ENCODE results near the gene SLC10A4. TPM values are rescaled to one million over a fixed set of nuclear protein-coding genes. Genes with fewer than 3 reads are reported as not detected.

The SLC10A4 gene
- total RNA-seq, 4 donors from 2014 or later, result 0.38 TPM; not detected in 3

DNA sequence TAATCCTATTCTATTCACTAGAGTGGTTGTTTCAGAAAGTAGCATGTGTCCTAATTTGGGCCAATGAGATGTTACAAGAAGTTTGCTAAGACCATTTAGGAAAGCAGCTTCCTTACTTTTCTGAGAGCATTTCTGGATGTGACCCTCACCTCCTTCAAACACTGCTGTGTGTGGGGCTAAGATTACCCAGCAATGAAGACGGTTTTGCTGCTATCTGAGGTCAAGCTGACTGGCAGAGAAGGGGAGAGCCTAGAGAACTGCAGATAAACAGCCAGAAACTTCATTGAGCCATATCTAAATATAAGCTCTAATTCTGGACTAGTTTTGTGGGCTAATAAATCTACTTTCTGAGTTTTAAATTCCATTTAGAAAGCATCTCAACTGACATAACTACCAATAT, 43.3 kb downstream of the SLC10A4 start:
- no peak for DNase-seq
- TF ChIP-seq POLR2A (IDR thresholded peaks at IDR 0.05), result no peak
- TF ChIP-seq, protein P1, sequence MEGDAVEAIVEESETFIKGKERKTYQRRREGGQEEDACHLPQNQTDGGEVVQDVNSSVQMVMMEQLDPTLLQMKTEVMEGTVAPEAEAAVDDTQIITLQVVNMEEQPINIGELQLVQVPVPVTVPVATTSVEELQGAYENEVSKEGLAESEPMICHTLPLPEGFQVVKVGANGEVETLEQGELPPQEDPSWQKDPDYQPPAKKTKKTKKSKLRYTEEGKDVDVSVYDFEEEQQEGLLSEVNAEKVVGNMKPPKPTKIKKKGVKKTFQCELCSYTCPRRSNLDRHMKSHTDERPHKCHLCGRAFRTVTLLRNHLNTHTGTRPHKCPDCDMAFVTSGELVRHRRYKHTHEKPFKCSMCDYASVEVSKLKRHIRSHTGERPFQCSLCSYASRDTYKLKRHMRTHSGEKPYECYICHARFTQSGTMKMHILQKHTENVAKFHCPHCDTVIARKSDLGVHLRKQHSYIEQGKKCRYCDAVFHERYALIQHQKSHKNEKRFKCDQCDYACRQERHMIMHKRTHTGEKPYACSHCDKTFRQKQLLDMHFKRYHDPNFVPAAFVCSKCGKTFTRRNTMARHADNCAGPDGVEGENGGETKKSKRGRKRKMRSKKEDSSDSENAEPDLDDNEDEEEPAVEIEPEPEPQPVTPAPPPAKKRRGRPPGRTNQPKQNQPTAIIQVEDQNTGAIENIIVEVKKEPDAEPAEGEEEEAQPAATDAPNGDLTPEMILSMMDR (IDR thresholded peaks at IDR 0.05), result no peak
- WGBS, 2 donors, result 90 to 92% methylated on average over 1 of the region's 1 CpG
- H3K4me1 ChIP-seq, result no peaks in the 10 kb centered on the region
- peaks cover 9 to 100% (median 37%) of the 10 kb centered on the region in 3 donors for H3K36me3 ChIP-seq
- no peaks in the 10 kb centered on the region for H3K9me3 ChIP-seq
- H3K4me3 ChIP-seq, result no peak overlapping the region
- H3K27me3 ChIP-seq, result no peaks in the 10 kb centered on the region
- H3K27ac ChIP-seq, result no peak overlapping the region
- intact Hi-C loops (cut with DNase I), result no loop called here

- peaks cover 0 to 2% (median 0%) of the 10 kb centered on the region in 3 donors for H3K4me1 ChIP-seq
- intact Hi-C loops (cut with DNase I), result no loop called here
- H3K9me3 ChIP-seq, result no peaks in the 10 kb centered on the region
- no peak overlapping the region for H3K27ac ChIP-seq
- peaks cover 6 to 83% (median 21%) of the 10 kb centered on the region in 3 donors for H3K36me3 ChIP-seq
- no peaks in the 10 kb centered on the region for H3K27me3 ChIP-seq
- no peak overlapping the region for H3K4me3 ChIP-seq
- DNase-seq, result no peak
- no peak for TF ChIP-seq POLR2A (IDR thresholded peaks at IDR 0.05)
- TF ChIP-seq, protein P1 (IDR thresholded peaks at IDR 0.05), result no peak
Measured at GRCh38 chr4:48538358-48538757, 55.2 kb downstream of the SLC10A4 start.

Other genes with a start within 250 kb of the SLC10A4 start
- 1 to 10 TPM; 3.8 to 8.6 (median 7.2) TPM for gene TEC, start 213.5 kb upstream of the SLC10A4 start, total RNA-seq
- gene SLAIN2, start 141.8 kb upstream of the SLC10A4 start, total RNA-seq, result 10 to 100 TPM; 30.1 to 88.9 (median 75.4) TPM
- gene ZAR1, start 6.9 kb downstream of the SLC10A4 start, total RNA-seq, result not detected